Heart left ventricle (tissue), 16 donors: Measurements from ENCODE around the gene DDX4. TPM values are rescaled to one million over a fixed set of nuclear protein-coding genes. Genes with fewer than 3 reads are reported as not detected.
"Not testable (repeated sequence)": the region's sequence is repeated elsewhere in the genome, so short reads cannot be mapped to it uniquely, and the experiment has no call there.

ENCODE experiments used
- ATAC-seq, 4 donors: fragments of 200-7000 bp; cut with Tn5 transposase; one replicate each; pipeline ENCODE4 v1.9.1; 2020 to 2022; ENCODE audit warnings: moderate library complexity in 4 of 4, mild to moderate bottlenecking in 3 of 4, moderate number of reproducible peaks in 1 of 4
- DNase-seq, 5 donors: peaks; one replicate each; pipeline ENCODE4 v3.0.0-alpha.2; 2020
- H3K27ac ChIP-seq, 12 donors: fragments of 200-600 bp; sonication (generic) in 4 of 12; one replicate each; pipeline versions ENCODE4 v1.5.0 to v1.8.0; 2016 to 2022; ENCODE audit warnings: mild to moderate bottlenecking in 2 of 12
- H3K27me3 ChIP-seq, 9 donors: fragments of 200-600 bp; sonication (generic) in 2 of 9; one replicate each; pipeline versions ENCODE4 v1.5.1 to v1.8.0; 2016 to 2022; ENCODE audit warnings: mild to moderate bottlenecking in 3 of 9
- H3K36me3 ChIP-seq, 9 donors: fragments of 200-600 bp; sonication (generic) in 2 of 9; one replicate each; pipeline versions ENCODE4 v1.5.0 to v1.8.0; 2018 to 2022; ENCODE audit warnings: mild to moderate bottlenecking in 2 of 9
- H3K4me1 ChIP-seq, 12 donors: fragments of 200-600 bp; sonication (generic) in 4 of 12; one replicate each; pipeline versions ENCODE4 v1.5.0 to v1.8.0; 2016 to 2022; ENCODE audit warnings: mild to moderate bottlenecking in 3 of 12
- H3K4me3 ChIP-seq, 12 donors: fragments of 200-600 bp; sonication (generic) in 4 of 12; one replicate each; pipeline versions ENCODE4 v1.5.0 to v1.8.0; 2017 to 2022; ENCODE audit warnings: mild to moderate bottlenecking in 9 of 12, moderate library complexity in 4 of 12
- H3K9me3 ChIP-seq, 12 donors: fragments of 200-600 bp; sonication (generic) in 4 of 12; one replicate each; pipeline versions ENCODE4 v1.5.0 to v1.8.0; 2016 to 2022; ENCODE audit warnings: mild to moderate bottlenecking in 1 of 12
- CTCF ChIP-seq, 12 donors: fragments of 200-600 bp; sonication (generic) in 4 of 12; IDR thresholded peaks; one replicate each; pipeline versions ENCODE4 v1.5.0 to v1.8.0; 2018 to 2022; ENCODE audit warnings: antibody characterized with exemption in 12 of 12, mild to moderate bottlenecking in 5 of 12
- POLR2A ChIP-seq, 2 donors: fragments of 450-650 bp; IDR thresholded peaks; one replicate each; pipeline ENCODE4 v1.6.1; 2017; ENCODE audit warnings: antibody characterized with exemption in 2 of 2, mild to moderate bottlenecking in 2 of 2, moderate library complexity in 2 of 2
- WGBS, 4 donors: extraction: QIAGEN DNeasy Blood & Tissue Kit in 2 of 4; methylation state at CpG; one replicate each; pipeline versions ENCODE4 v1.1.5 to v1.1.7; 2013 to 2018; 5-methylcytosine and 5-hydroxymethylcytosine counted together
- intact Hi-C, 10 donors: fragments of 100-400 bp; cut with DNase I; formaldehyde crosslinking; loops; one replicate each; pipeline versions ENCODE4 v1.11.1 to v1.14.2; 2022
- polyA plus RNA-seq, 2 donors: library from polyadenylated mRNA; stranded (reverse); fragments of 200-250 nt; gene quantifications; one replicate each; pipeline ENCODE4 v1.2.3, GENCODE V29; 2013
- total RNA-seq, 9 donors: library from RNA; depleted of rRNA in 2 of 9; stranded (reverse); fragments of >200 nt in 2 of 9; fragmentation: NEBNext Ultra II Directional in 3 of 9; extraction: Animal tissue kit (Norgen Biotek cat#: 25700) in 3 of 9; gene quantifications; one replicate each; pipeline versions ENCODE4 v1.1.0 to v1.2.4, GENCODE V29; 2016 to 2023
- donor health status: ischemic (EF 13 %, LVEDD 7.1; RV severe dilation, severe dysfunction).
- donor health status: healthy with polysubstance abuse.
- donor health status: DM: no; HTN: yes; CAD: no.
- donor health status: DM: no; HTN: no; CAD: no.
- donor health status: ischemic (EF 25% LVEDD 6.9; RV normal size, moderate dysfunction).
- donor health status: ischemic (EF 25% LVEDD 5.7; RV mildly dilated, moderate dysfunction).
- donor health status: healthy.
- donor health status: DM: yes; HTN: yes; CAD: no.
- donor health status: ischemic (EF 35%, LVEDD 5.7; RV mildly dilated, moderate dysfunction).
- donor health status: nonischemic (EF 11% LVEDD 7.7; RV severe dilation, severe dysfunction).
- donor health status: DM: yes; HTN: yes; CAD: no.
- donor health status: PGD.
- donor health status: ischemic (EF 29% LVEDD 5.4; RV normal size, mild dysfunction).
- donor health status: nonischemic (EF 23%, LVEDD 6.1; RV moderate dilation, normal function).

Gene DDX4
- total and polyA plus RNA-seq, 11 donors: not detected

- ATAC-seq (no peak), DNase-seq (no peak)
- Histone ChIP-seq H3K4me1 (no peaks in the 10 kb centered on the region), H3K27me3 (no peaks in the 10 kb centered on the region), H3K9me3 (no peaks in the 10 kb centered on the region), H3K36me3 (no peaks in the 10 kb centered on the region), H3K27ac (no peak overlapping the region), H3K4me3 (no peak overlapping the region)
- no peak for TF ChIP-seq CTCF (IDR thresholded peaks at IDR 0.05)
- TF ChIP-seq POLR2A (IDR thresholded peaks at IDR 0.05): no peak
- 92 to 94% (median 93%) methylated on average over 6 of the region's 6 CpGs for WGBS, 4 donors
- intact Hi-C loops: no loop called here
Observed at GRCh38 chr5:55800924-55801323, 63.1 kb downstream of the DDX4 start.

GRCh38 chr5:55808814-55809213, 71.0 kb downstream of the DDX4 start:
- H3K4me3 ChIP-seq, H3K9me3 ChIP-seq, ATAC-seq, H3K36me3 ChIP-seq, H3K27ac ChIP-seq, intact Hi-C loops, DNase-seq, H3K4me1 ChIP-seq: not testable (repeated sequence)
- 73 to 90% (median 83%) methylated on average over 6 to 7 of the region's 7 CpGs for WGBS, 4 donors
- peaks cover 0 to 12% (median 0%) of the 10 kb centered on the region in 9 donors for H3K27me3 ChIP-seq

GRCh38 chr5:55815939-55816338, 78.1 kb downstream of the DDX4 start:
- H3K27ac ChIP-seq, H3K4me3 ChIP-seq, H3K9me3 ChIP-seq, DNase-seq, intact Hi-C loops, ATAC-seq, H3K4me1 ChIP-seq, H3K36me3 ChIP-seq: not testable (repeated sequence)
- H3K27me3 ChIP-seq: peaks cover 0 to 11% (median 2%) of the 10 kb centered on the region in 9 donors
- 83 to 92% (median 90%) methylated on average over 4 of the region's 4 CpGs for WGBS, 4 donors

GRCh38 chr5:55816342-55816741, 78.5 kb downstream of the DDX4 start:
- peaks cover 0 to 15% (median 6%) of the 10 kb centered on the region in 9 donors for H3K27me3 ChIP-seq
- H3K36me3 ChIP-seq: no peaks in the 10 kb centered on the region
- TF ChIP-seq POLR2A (IDR thresholded peaks at IDR 0.05) (no peak), CTCF (IDR thresholded peaks at IDR 0.05) (no peak)
- no peak for ATAC-seq
- intact Hi-C loops: no loop called here
- DNase-seq: no peak
- no peaks in the 10 kb centered on the region for H3K4me1 ChIP-seq
- no peak overlapping the region for H3K27ac ChIP-seq
- no peak overlapping the region for H3K4me3 ChIP-seq
- no peaks in the 10 kb centered on the region for H3K9me3 ChIP-seq

GRCh38 chr5:55817030-55817429, 79.2 kb downstream of the DDX4 start:
- H3K4me3 ChIP-seq: no peak overlapping the region
- peaks cover 0 to 6% (median 0%) of the 10 kb centered on the region in 12 donors for H3K4me1 ChIP-seq
- intact Hi-C loops: no loop called here
- ATAC-seq (no peak), DNase-seq (no peak)
- H3K9me3 ChIP-seq: no peaks in the 10 kb centered on the region
- no peak for TF ChIP-seq CTCF (IDR thresholded peaks at IDR 0.05)
- TF ChIP-seq POLR2A (IDR thresholded peaks at IDR 0.05): no peak
- WGBS, 4 donors: 88 to 92% (median 92%) methylated on average over 2 of the region's 2 CpGs
- no peak overlapping the region for H3K27ac ChIP-seq
- peaks cover 0 to 21% (median 13%) of the 10 kb centered on the region in 9 donors for H3K27me3 ChIP-seq
- H3K36me3 ChIP-seq: no peaks in the 10 kb centered on the region
